Stimulated activated naive B cell treated with anti-CD40 and anti-IgM and Interleukin-4, amounts not matched to agents 10 μg/mL and 1 μg/mL and 100 μg/mL, for 72 hours (primary cell): ENCODE data around the gene SLC35A2.
A peak's percentile ranks its signal among the peaks of the same experiment; 100 is the strongest.

ENCODE experiments used
- ATAC-seq, 2 donors: fragments of 150-1000 bp; cut with Tn5 transposase; replicated peaks; 2 replicates each; pipeline ENCODE4 v1.10.0; 2021; ENCODE audit warnings: moderate library complexity in 1 of 2
- DNase-seq: peaks from one replicate; pipeline ENCODE4 v3.0.0; 2021
- H3K27ac Mint-ChIP-seq: one replicate; pipeline ENCODE4 v1.8.0; 2022; ENCODE audit warnings: mild to moderate bottlenecking, mixed read lengths
- H3K27me3 Mint-ChIP-seq, 2 donors: one replicate each; pipeline ENCODE4 v1.8.0; 2022; ENCODE audit warnings: mixed read lengths in 2 of 2
- H3K36me3 Mint-ChIP-seq, 2 donors: one replicate each; pipeline ENCODE4 v1.8.0; 2022; ENCODE audit warnings: mixed read lengths in 2 of 2, mild to moderate bottlenecking in 1 of 2
- H3K4me1 Mint-ChIP-seq, 2 donors: one replicate each; pipeline ENCODE4 v1.8.0; 2022; ENCODE audit warnings: mixed read lengths in 2 of 2, mild to moderate bottlenecking in 1 of 2
- H3K4me3 Mint-ChIP-seq, 2 donors: one replicate each; pipeline ENCODE4 v1.8.0; 2022; ENCODE audit warnings: mild to moderate bottlenecking in 2 of 2, mixed read lengths in 2 of 2, moderate library complexity in 1 of 2
- H3K9me3 Mint-ChIP-seq, 2 donors: one replicate each; pipeline ENCODE4 v1.8.0; 2022; ENCODE audit warnings: mixed read lengths in 2 of 2, mild to moderate bottlenecking in 1 of 2

SLC35A2 gene

DNA sequence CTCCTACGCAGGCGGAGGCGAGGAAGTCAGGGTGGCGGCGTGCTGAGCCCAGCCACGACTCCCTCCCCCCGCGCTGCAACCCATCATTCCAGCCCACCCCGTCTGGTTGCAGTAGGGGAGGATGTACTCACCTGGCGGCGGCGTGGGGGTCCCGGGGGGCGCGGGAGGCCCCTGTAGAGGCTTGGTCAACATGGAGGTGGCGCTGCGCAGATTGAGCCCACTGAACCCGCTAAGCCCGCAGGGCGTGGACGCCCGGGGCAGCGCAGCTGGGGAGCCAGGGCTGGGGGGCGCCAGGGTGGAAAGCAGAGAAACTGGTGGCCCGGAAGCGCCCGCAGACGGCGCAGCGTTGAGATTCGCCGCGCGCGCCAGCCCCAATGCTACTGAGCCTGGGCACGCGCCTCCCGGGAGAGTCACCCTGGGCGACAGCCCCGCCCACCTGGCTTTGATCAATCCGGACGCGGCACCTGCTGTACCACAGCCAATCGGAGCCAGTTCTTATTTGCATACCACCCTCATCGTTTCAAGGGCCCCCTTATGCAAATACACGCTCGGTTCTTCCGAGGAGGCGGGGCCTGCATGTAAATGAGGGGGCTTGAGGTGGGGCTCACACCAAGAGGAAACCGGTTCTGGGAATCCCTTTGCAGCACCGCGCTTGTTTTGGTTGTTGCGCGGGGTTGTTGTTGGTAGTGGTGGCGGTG is 7.3 kb upstream of the SLC35A2 start, which contains the start of gene PIM2:
PIM2 (minus strand) TSS at position 382 of the 698 bp plus-strand sequence; CDS start at position 192, 190 bp downstream.
- DNase-seq: peak; percentile 88
- H3K4me3 Mint-ChIP-seq: peak within 1 kb of the TSS; percentile 85 to 90
- peaks cover 31 to 33% of the 10 kb centered on the region in 2 donors for H3K36me3 Mint-ChIP-seq
- H3K27ac Mint-ChIP-seq: peak within 1 kb of the TSS; percentile 96
- no peaks in the 10 kb centered on the region for H3K9me3 Mint-ChIP-seq
- ATAC-seq: peak; percentile 80 to 85
- H3K27me3 Mint-ChIP-seq: peaks cover 0 to 3% of the 10 kb centered on the region in 2 donors
- peaks cover 22 to 45% of the 10 kb centered on the region in 2 donors for H3K4me1 Mint-ChIP-seq

DNA sequence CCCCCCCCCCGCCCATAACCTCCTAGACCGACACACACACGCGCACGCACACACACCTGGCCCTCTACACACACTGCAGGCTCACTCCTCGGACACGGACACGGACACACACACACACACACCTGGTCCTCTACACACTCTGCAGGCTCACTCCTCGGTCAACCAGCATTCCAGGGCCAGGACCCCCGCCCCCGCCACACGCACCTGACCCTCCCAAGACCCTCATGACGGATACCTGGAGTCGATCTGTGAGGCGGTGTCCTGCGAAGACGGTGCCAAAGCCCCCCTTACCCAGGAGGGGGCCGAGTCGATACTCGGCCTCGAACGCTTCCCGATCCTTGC is 6.8 kb upstream of the SLC35A2 start:
- H3K4me3 Mint-ChIP-seq: peak overlapping the region; percentile 85 to 90
- H3K4me1 Mint-ChIP-seq: peaks cover 22 to 46% of the 10 kb centered on the region in 2 donors
- H3K27ac Mint-ChIP-seq: peak overlapping the region; percentile 96
- no peak for ATAC-seq
- H3K36me3 Mint-ChIP-seq: peaks cover 31 to 34% of the 10 kb centered on the region in 2 donors
- H3K9me3 Mint-ChIP-seq: no peaks in the 10 kb centered on the region
- no peak for DNase-seq
- H3K27me3 Mint-ChIP-seq: peaks cover 0 to 3% of the 10 kb centered on the region in 2 donors

DNA sequence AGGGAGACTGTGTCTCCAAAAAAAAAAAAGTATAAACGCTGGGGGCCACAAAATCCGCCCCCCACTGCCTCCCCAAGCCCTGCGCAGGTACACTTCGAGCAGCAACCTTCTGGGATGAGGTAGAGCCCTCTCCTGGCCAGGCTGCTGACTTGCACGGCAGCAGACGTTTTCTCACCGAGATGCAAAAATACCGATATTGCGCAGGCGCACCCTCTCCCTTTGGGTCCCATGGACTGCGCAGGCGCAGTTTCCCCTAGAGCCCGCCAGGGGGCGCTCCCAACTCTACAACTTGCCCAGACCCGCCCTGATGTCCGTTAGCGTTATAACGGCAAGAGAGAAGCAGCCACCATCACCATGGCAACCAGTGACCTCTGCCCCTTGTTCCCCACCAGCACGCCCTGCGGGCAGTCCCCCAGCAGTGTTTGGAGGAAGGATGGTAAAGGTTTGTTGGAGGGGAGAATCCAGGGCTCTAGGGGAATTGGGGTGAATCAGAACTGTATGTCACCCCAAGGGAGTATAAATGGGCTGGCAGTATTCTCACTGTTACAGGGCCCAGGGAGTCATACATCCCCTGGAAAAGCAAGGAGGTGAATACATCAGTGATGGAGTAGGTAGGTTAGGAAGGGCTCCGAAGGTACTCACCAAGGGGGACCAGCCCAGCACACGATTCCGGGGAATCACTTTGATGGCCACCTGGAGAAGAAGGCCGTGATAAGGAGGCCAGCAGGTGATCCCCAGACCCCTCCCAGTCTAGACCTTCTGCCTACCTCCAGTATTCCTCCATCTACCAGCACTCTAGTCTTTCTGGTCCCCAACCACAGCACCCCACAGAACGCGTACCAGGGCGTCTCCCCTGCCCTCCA is 5.9 kb upstream of the SLC35A2 start:
- H3K36me3 Mint-ChIP-seq: peaks cover 26 to 30% of the 10 kb centered on the region in 2 donors
- ATAC-seq: peak; percentile 65 to 67
- DNase-seq: peak; percentile 88
- peak overlapping the region; percentile 85 to 90 for H3K4me3 Mint-ChIP-seq
- no peaks in the 10 kb centered on the region for H3K27me3 Mint-ChIP-seq
- peak overlapping the region; percentile 96 for H3K27ac Mint-ChIP-seq
- no peaks in the 10 kb centered on the region for H3K9me3 Mint-ChIP-seq
- peaks cover 24 to 52% of the 10 kb centered on the region in 2 donors for H3K4me1 Mint-ChIP-seq

GRCh38 chrX:48914593-48915493 is 3.4 kb upstream of the SLC35A2 start:
- Mint-ChIP-seq H3K36me3 (peaks cover 28 to 35% of the 10 kb centered on the region in 2 donors), H3K27ac (peak overlapping the region; percentile 71), H3K9me3 (no peaks in the 10 kb centered on the region), H3K4me1 (peaks cover 28 to 65% of the 10 kb centered on the region in 2 donors), H3K4me3 (peak overlapping the region; percentile 11 to 25), H3K27me3 (peaks cover 0 to 14% of the 10 kb centered on the region in 2 donors)
- DNase-seq (no peak), ATAC-seq (no peak)

- Mint-ChIP-seq H3K4me3 (peak overlapping the region in 1 of 2 donors; percentile 3), H3K4me1 (peaks cover 22 to 57% of the 10 kb centered on the region in 2 donors), H3K27ac (peak overlapping the region; percentile 32), H3K9me3 (no peaks in the 10 kb centered on the region), H3K36me3 (peaks cover 28 to 35% of the 10 kb centered on the region in 2 donors), H3K27me3 (peaks cover 0 to 14% of the 10 kb centered on the region in 2 donors)
- ATAC-seq (no peak), DNase-seq (no peak)
Observed at GRCh38 chrX:48913605-48914366, 2.3 kb upstream of the SLC35A2 start.

DNA sequence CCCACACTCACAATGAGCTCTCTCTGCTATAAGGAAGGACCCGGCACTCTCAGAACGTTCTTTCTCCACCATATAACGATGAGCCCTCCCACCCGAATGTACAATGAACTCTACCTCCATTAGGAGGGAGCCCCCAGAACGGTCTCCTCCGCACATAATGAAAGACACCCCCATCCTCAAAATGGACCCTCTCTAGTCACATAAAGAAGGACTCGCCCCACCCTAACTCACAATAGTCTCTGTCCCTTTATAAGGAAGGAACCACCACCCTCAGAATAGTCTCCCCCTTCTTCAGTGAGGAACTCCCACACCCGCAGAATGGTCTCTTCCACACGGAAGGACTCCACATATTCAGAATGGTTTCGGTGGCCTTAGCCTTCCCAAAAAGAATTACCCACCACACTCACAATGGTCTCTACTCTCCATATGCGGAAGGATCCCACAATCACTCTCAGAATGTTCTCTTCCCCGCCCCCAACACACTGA is 477 bp downstream of the SLC35A2 start:
- H3K9me3 Mint-ChIP-seq: no peaks in the 10 kb centered on the region
- ATAC-seq (peak in 1 of 2 donors; percentile 38), DNase-seq (no peak)
- H3K27ac Mint-ChIP-seq: peak overlapping the region; percentile 95
- H3K4me3 Mint-ChIP-seq: peak overlapping the region; percentile 82 to 97
- peaks cover 18 to 45% of the 10 kb centered on the region in 2 donors for H3K4me1 Mint-ChIP-seq
- peaks cover 0 to 14% of the 10 kb centered on the region in 2 donors for H3K27me3 Mint-ChIP-seq
- H3K36me3 Mint-ChIP-seq: peaks cover 17 to 18% of the 10 kb centered on the region in 2 donors

GRCh38 chrX:48909703-48910294 is 1.6 kb downstream of the SLC35A2 start:
- DNase-seq (no peak), ATAC-seq (no peak)
- H3K4me1 Mint-ChIP-seq: peaks cover 18 to 41% of the 10 kb centered on the region in 2 donors
- no peak overlapping the region for H3K27ac Mint-ChIP-seq
- peaks cover 0 to 14% of the 10 kb centered on the region in 2 donors for H3K27me3 Mint-ChIP-seq
- no peaks in the 10 kb centered on the region for H3K9me3 Mint-ChIP-seq
- peaks cover 17 to 22% of the 10 kb centered on the region in 2 donors for H3K36me3 Mint-ChIP-seq
- peak overlapping the region in 1 of 2 donors; percentile 17 for H3K4me3 Mint-ChIP-seq

DNA sequence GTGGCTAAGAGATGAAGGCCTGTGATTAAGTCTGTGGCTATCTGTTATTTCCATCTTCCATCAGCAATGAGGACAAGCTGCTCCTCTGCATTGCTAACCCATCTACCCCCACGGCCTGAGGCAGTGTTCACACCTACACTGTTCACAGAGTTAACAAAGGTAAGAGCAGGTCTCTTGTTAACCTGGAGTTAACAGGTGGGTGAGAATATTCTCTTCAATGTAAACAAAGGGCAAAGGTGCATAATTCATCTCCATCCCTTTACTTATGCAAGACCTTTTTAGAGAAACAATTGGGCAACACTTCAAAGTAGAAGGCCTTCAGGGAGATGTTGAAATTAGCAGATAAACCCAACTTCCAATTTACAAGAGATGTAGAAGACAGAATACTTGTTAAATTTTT is 2.8 kb downstream of the SLC35A2 start:
- no peaks in the 10 kb centered on the region for H3K9me3 Mint-ChIP-seq
- H3K27me3 Mint-ChIP-seq: peaks cover 0 to 14% of the 10 kb centered on the region in 2 donors
- DNase-seq (no peak), ATAC-seq (no peak)
- no peak overlapping the region for H3K4me3 Mint-ChIP-seq
- H3K27ac Mint-ChIP-seq: peak overlapping the region; percentile 56
- H3K4me1 Mint-ChIP-seq: peaks cover 18 to 30% of the 10 kb centered on the region in 2 donors
- peaks cover 11 to 15% of the 10 kb centered on the region in 2 donors for H3K36me3 Mint-ChIP-seq

DNA sequence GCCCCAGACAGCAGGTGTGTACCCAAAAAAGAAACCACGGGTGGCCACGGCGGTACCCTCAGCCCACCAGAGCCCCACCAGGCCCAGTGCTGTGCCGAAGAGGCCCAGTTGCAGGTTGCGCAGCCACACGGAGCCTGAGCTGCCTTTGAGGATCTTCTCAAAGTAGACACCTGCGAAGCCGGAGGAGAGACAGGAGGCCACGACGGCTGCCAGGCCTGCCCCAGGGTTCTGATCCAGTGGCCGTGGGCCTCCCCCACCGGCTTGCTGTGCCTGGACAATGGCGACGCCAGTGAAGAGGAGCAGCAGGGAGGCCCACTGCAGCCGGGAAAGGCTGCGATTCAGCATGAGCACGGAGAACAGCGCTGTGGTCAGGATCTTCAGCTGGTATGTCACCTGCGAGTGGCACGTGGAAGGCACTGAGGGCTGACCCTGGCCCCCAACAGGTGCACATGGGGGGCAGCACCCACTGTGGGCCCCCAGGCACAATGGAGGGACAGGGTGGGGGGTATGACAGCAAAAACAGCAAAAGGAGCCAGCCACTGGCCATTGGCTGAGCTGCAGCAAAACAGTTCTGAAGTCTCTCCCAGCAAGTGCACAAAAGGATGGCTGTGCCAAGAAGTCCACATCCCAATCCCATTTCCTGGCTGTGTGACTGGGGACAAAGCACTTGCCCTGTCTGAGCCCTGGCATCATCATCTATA is 6.2 kb downstream of the SLC35A2 start:
- Mint-ChIP-seq H3K36me3 (peaks cover 18 to 19% of the 10 kb centered on the region in 2 donors), H3K27ac (no peak overlapping the region), H3K9me3 (no peaks in the 10 kb centered on the region), H3K4me3 (no peak overlapping the region), H3K27me3 (peaks cover 0 to 5% of the 10 kb centered on the region in 2 donors), H3K4me1 (peaks cover 2% of the 10 kb centered on the region in 2 donors)
- ATAC-seq (no peak), DNase-seq (no peak)

GRCh38 chrX:48904626-48905025 is 6.8 kb downstream of the SLC35A2 start:
- DNase-seq: no peak
- Mint-ChIP-seq H3K4me1 (peaks cover 0 to 2% of the 10 kb centered on the region in 2 donors), H3K4me3 (no peak overlapping the region), H3K27me3 (peaks cover 0 to 5% of the 10 kb centered on the region in 2 donors), H3K27ac (no peak overlapping the region), H3K9me3 (no peaks in the 10 kb centered on the region), H3K36me3 (peaks cover 18 to 19% of the 10 kb centered on the region in 2 donors)
- no peak for ATAC-seq

GRCh38 chrX:48904180-48904579 is 7.3 kb downstream of the SLC35A2 start:
- peaks cover 18 to 19% of the 10 kb centered on the region in 2 donors for H3K36me3 Mint-ChIP-seq

GRCh38 chrX:48903290-48903689 is 8.2 kb downstream of the SLC35A2 start:
- H3K4me1 Mint-ChIP-seq: no peaks in the 10 kb centered on the region
- no peaks in the 10 kb centered on the region for H3K9me3 Mint-ChIP-seq
- DNase-seq (no peak), ATAC-seq (no peak)
- H3K4me3 Mint-ChIP-seq: no peak overlapping the region
- H3K27ac Mint-ChIP-seq: no peak overlapping the region
- peaks cover 0 to 5% of the 10 kb centered on the region in 2 donors for H3K27me3 Mint-ChIP-seq
- H3K36me3 Mint-ChIP-seq: peaks cover 13 to 19% of the 10 kb centered on the region in 2 donors

More at GRCh38 chrX:48904180-48904579, 7.3 kb downstream of the SLC35A2 start:
- ATAC-seq (no peak), DNase-seq (no peak)
- H3K27ac Mint-ChIP-seq: peak overlapping the region; percentile 14
- H3K4me3 Mint-ChIP-seq: no peak overlapping the region
- peaks cover 0 to 2% of the 10 kb centered on the region in 2 donors for H3K4me1 Mint-ChIP-seq
- H3K9me3 Mint-ChIP-seq: no peaks in the 10 kb centered on the region
- H3K27me3 Mint-ChIP-seq: peaks cover 0 to 5% of the 10 kb centered on the region in 2 donors
